ENCODE results near the gene ABCC10. TPM values are rescaled to one million over a fixed set of nuclear protein-coding genes. Genes with fewer than 3 reads are reported as not detected.

Gene ABCC10
- total RNA-seq, 1 experiment from 2014 or later: 28.4 TPM

GRCh38 chr6:43442935-43443334 lies 15.6 kb downstream of the ABCC10 start:
- Histone ChIP-seq H3K27me3 (ENCODE audit: insufficient read depth, low read depth) (no peaks in the 10 kb centered on the region), H3K4me3 (no peak overlapping the region), H4K20me1 (ENCODE audit: insufficient read depth) (no peaks in the 10 kb centered on the region), H3K4me1 (replicated peaks; ENCODE audit: insufficient read depth) (peaks cover 4% of the 10 kb centered on the region), H3K9me3 (ENCODE audit: insufficient read depth, low read depth) (no peaks in the 10 kb centered on the region), H3F3A (ENCODE audit: insufficient read depth, low read depth) (peaks cover 2% of the 10 kb centered on the region; the same call in 1 of the 2 replicates), H3K36me3 (ENCODE audit: low read depth) (no peaks in the 10 kb centered on the region), H3K4me2 (no peak overlapping the region), H3K27ac (no peak overlapping the region), H3K79me2 (ENCODE audit: low read depth) (no peaks in the 10 kb centered on the region), H3K9me2 (ENCODE audit: insufficient read depth) (no peaks in the 10 kb centered on the region), H2AFZ (no peak overlapping the region)
- TF ChIP-seq EZH2 (IDR thresholded peaks at IDR 0.05; ENCODE audit: low read depth) (no peak), CTCF (conservative IDR thresholded peaks at IDR 0.05) (no peak)
- ChIA-PET POLR2A (ENCODE audit: unreplicated experiment) (no interaction called here), CTCF (no interaction called here)
- BruUV-seq (replicated peaks): no TSS peak
- intact Hi-C loops (cut with micrococcal nuclease; ENCODE audit: unreplicated experiment): no loop called here
- DNase-seq: no peak

GRCh38 chr6:43444036-43444435 lies 16.7 kb downstream of the ABCC10 start:
- H4K20me1 ChIP-seq (ENCODE audit: insufficient read depth): no peaks in the 10 kb centered on the region
- no peaks in the 10 kb centered on the region for H3K9me3 ChIP-seq (ENCODE audit: insufficient read depth, low read depth)
- H3K27me3 ChIP-seq (ENCODE audit: insufficient read depth, low read depth): no peaks in the 10 kb centered on the region
- DNase-seq: no peak
- TF ChIP-seq EZH2 (IDR thresholded peaks at IDR 0.05; ENCODE audit: low read depth) (no peak), CTCF (conservative IDR thresholded peaks at IDR 0.05) (no peak)
- no peaks in the 10 kb centered on the region for H3K4me1 ChIP-seq (replicated peaks; ENCODE audit: insufficient read depth)
- H2AFZ ChIP-seq: no peak overlapping the region
- H3F3A ChIP-seq (ENCODE audit: insufficient read depth, low read depth): no peaks in the 10 kb centered on the region
- CTCF ChIA-PET: no interaction called here
- no peaks in the 10 kb centered on the region for H3K9me2 ChIP-seq (ENCODE audit: insufficient read depth)
- no peak overlapping the region for H3K4me3 ChIP-seq
- H3K79me2 ChIP-seq (ENCODE audit: low read depth): no peaks in the 10 kb centered on the region
- no peaks in the 10 kb centered on the region for H3K36me3 ChIP-seq (ENCODE audit: low read depth)
- H3K4me2 ChIP-seq: no peak overlapping the region
- no peak overlapping the region for H3K27ac ChIP-seq
- intact Hi-C loops (cut with micrococcal nuclease; ENCODE audit: unreplicated experiment): no loop called here
- POLR2A ChIA-PET (ENCODE audit: unreplicated experiment): no interaction called here
- BruUV-seq (replicated peaks): no TSS peak

GRCh38 chr6:43444582-43444981 lies 17.2 kb downstream of the ABCC10 start:
- no peaks in the 10 kb centered on the region for H4K20me1 ChIP-seq (ENCODE audit: insufficient read depth)
- H3K27ac ChIP-seq: no peak overlapping the region
- TF ChIP-seq EZH2 (IDR thresholded peaks at IDR 0.05; ENCODE audit: low read depth) (no peak), CTCF (conservative IDR thresholded peaks at IDR 0.05) (no peak)
- POLR2A ChIA-PET (ENCODE audit: unreplicated experiment): no interaction called here
- no peak overlapping the region for H3K4me2 ChIP-seq
- H3K27me3 ChIP-seq (ENCODE audit: insufficient read depth, low read depth): no peaks in the 10 kb centered on the region
- no peaks in the 10 kb centered on the region for H3K9me3 ChIP-seq (ENCODE audit: insufficient read depth, low read depth)
- no peaks in the 10 kb centered on the region for H3K79me2 ChIP-seq (ENCODE audit: low read depth)
- H3K9me2 ChIP-seq (ENCODE audit: insufficient read depth): no peaks in the 10 kb centered on the region
- H3K36me3 ChIP-seq (ENCODE audit: low read depth): no peaks in the 10 kb centered on the region
- no peaks in the 10 kb centered on the region for H3K4me1 ChIP-seq (replicated peaks; ENCODE audit: insufficient read depth)
- BruUV-seq (replicated peaks): no TSS peak
- H2AFZ ChIP-seq: no peak overlapping the region
- intact Hi-C loops (cut with micrococcal nuclease; ENCODE audit: unreplicated experiment): no loop called here
- no peak for DNase-seq
- no peak overlapping the region for H3K4me3 ChIP-seq
- CTCF ChIA-PET: no interaction called here
- no peaks in the 10 kb centered on the region for H3F3A ChIP-seq (ENCODE audit: insufficient read depth, low read depth)
